Stomach (tissue), 4 donors: Measurements from ENCODE around the gene SCLT1.

ENCODE experiments used
- CTCF ChIP-seq, 7 experiments: fragments of 450-650 bp in 4 of 7; fragments of 200-600 bp in 3 of 7; sonication (generic) in 3 of 7; IDR thresholded peaks; one replicate each; pipeline ENCODE4 v1.5.1; 2016 to 2019; ENCODE audit warnings: antibody characterized with exemption in 7 of 7, control low read depth in 2 of 7, mild to moderate bottlenecking in 1 of 7
- EP300 ChIP-seq: sonication (generic); formaldehyde crosslinking; IDR thresholded peaks from one replicate; pipeline ENCODE4 v1.6.1; 2017; ENCODE audit warnings: antibody characterized with exemption
- POLR2A ChIP-seq, 4 donors: fragments of 450-650 bp; IDR thresholded peaks; one replicate each; pipeline ENCODE4 v1.6.1; 2016; ENCODE audit warnings: antibody characterized with exemption in 4 of 4, control low read depth in 2 of 4, mild to moderate bottlenecking in 1 of 4, moderate library complexity in 1 of 4
- POLR2AphosphoS5 ChIP-seq, 3 donors: sonication (generic); formaldehyde crosslinking; IDR thresholded peaks; one replicate each; pipeline ENCODE4 v1.6.1; 2016; ENCODE audit warnings: antibody characterized with exemption in 3 of 3

- TF ChIP-seq CTCF (IDR thresholded peaks at IDR 0.05) (no peak), POLR2A (IDR thresholded peaks at IDR 0.05) (no peak), POLR2AphosphoS5 (IDR thresholded peaks at IDR 0.05) (no peak), EP300 (no peak)
These were observed 16.0 kb downstream of the SCLT1 start for GRCh38 chr4:129077326-129077725.
